NT2/D1 (cell line): ENCODE measurements around the gene CDH8.

Experiments used
- SUZ12 ChIP-seq: IDR thresholded peaks from 2 replicates; pipeline ENCODE4 v1.6.1; 2011; ENCODE audit not compliant: insufficient read length, insufficient read depth; ENCODE audit errors: extremely low read depth
- YY1 ChIP-seq: IDR thresholded peaks from 2 replicates; pipeline ENCODE4 v1.6.1; 2011; ENCODE audit not compliant: insufficient read length, insufficient read depth
- ZNF274 ChIP-seq: IDR thresholded peaks from 2 replicates; pipeline ENCODE4 v1.6.1; 2011; ENCODE audit warnings: mild to moderate bottlenecking, low read depth, low read length

GRCh38 chr16:61676740-61677139 lies 359.5 kb downstream of the CDH8 start:
- TF ChIP-seq YY1 = no peak
- TF ChIP-seq SUZ12 = no peak
- no peak for TF ChIP-seq ZNF274
